Lung (tissue), 12 donors: ENCODE results near the gene SLC25A52. TPM values are rescaled to one million over a fixed set of nuclear protein-coding genes. Genes with fewer than 3 reads are reported as not detected.

Experiments
- ATAC-seq: fragments of 200-7000 bp; cut with Tn5 transposase; one replicate; pipeline ENCODE4 v1.9.1; 2020; ENCODE audit warnings: moderate number of reproducible peaks; ENCODE audit not compliant: insufficient read depth, low FRiP score
- DNase-seq, 3 donors: peaks; one replicate each; pipeline ENCODE4 v3.0.0-alpha.2; 2013 to 2017
- H3K27ac ChIP-seq, 2 donors: one replicate each; pipeline ENCODE4 v1.5.1; 2013; ENCODE audit warnings: mild to moderate bottlenecking in 2 of 2, moderate library complexity in 2 of 2, control low read depth in 1 of 2, inconsistent platforms in 1 of 2, low read depth in 1 of 2, low read length in 1 of 2
- H3K27me3 ChIP-seq, 3 donors: one replicate each; pipeline ENCODE4 v1.5.1; 2013; ENCODE audit warnings: low read length in 2 of 3; ENCODE audit not compliant: control insufficient read depth in 3 of 3, insufficient read depth in 3 of 3
- H3K36me3 ChIP-seq, 4 donors: one replicate each; pipeline ENCODE4 v1.5.1; 2013; ENCODE audit warnings: low read length in 4 of 4, mild to moderate bottlenecking in 1 of 4, moderate library complexity in 1 of 4; ENCODE audit not compliant: control insufficient read depth in 4 of 4, insufficient read depth in 4 of 4
- H3K4me1 ChIP-seq, 5 donors: one replicate each; pipeline ENCODE4 v1.5.1; 2013; ENCODE audit warnings: low read length in 5 of 5, mild to moderate bottlenecking in 2 of 5, moderate library complexity in 1 of 5; ENCODE audit not compliant: control insufficient read depth in 5 of 5, insufficient read depth in 5 of 5
- H3K4me3 ChIP-seq: one replicate; pipeline ENCODE4 v1.5.1; 2013; ENCODE audit warnings: mild to moderate bottlenecking, control low read depth, moderate library complexity
- H3K9ac ChIP-seq, 2 donors: one replicate each; pipeline ENCODE4 v1.5.1; 2013; ENCODE audit warnings: low read length in 2 of 2, control low read depth in 1 of 2; ENCODE audit not compliant: insufficient read depth in 1 of 2
- H3K9me3 ChIP-seq, 4 donors: one replicate each; pipeline ENCODE4 v1.5.1; 2013; ENCODE audit warnings: low read length in 3 of 4, mild to moderate bottlenecking in 1 of 4, moderate library complexity in 1 of 4; ENCODE audit not compliant: control insufficient read depth in 4 of 4, insufficient read depth in 3 of 4
- CTCF ChIP-seq: IDR thresholded peaks from 2 replicates; pipeline ENCODE4 v1.5.1; 2012; ENCODE audit warnings: mild to moderate bottlenecking; ENCODE audit errors: control extremely low read depth, extremely low read depth
- WGBS, 2 donors: extraction: QIAGEN DNeasy Blood & Tissue Kit; methylation state at CpG; one replicate each; pipeline ENCODE4 v1.1.7; 2013; 5-methylcytosine and 5-hydroxymethylcytosine counted together
- polyA plus RNA-seq, 2 donors: library from polyadenylated mRNA; stranded (reverse); fragments of 200-250 nt; gene quantifications; one replicate each; pipeline ENCODE4 v1.2.1, GENCODE V29; 2013
- total RNA-seq, 2 donors: library from RNA; depleted of rRNA in 1 of 2; stranded (reverse); fragments of >200 nt in 1 of 2; gene quantifications; one replicate each; pipeline ENCODE4 v1.2.1, GENCODE V29; 2014 to 2021
- donor health status: control.
- donor health status: control.
- donor health status: Bipolar disorder and iron deficiency.
- donor health status: healthy.
- donor health status: DM: yes; HTN: yes; CAD: no.

SLC25A52 gene
- total and polyA plus RNA-seq, 4 donors = 0.02 to 0.31 (median 0.21) TPM; not detected in 1

- ATAC-seq (no peak), DNase-seq (no peak)
- Histone ChIP-seq H3K36me3 (no peaks in the 10 kb centered on the region), H3K27me3 (no peaks in the 10 kb centered on the region), H3K4me3 (no peak overlapping the region), H3K27ac (no peak overlapping the region), H3K9me3 (peaks cover 0 to 2% (median 0%) of the 10 kb centered on the region in 4 donors), H3K4me1 (no peaks in the 10 kb centered on the region), H3K9ac (no peak overlapping the region)
- no peak for TF ChIP-seq CTCF
- WGBS, 2 donors = 56 to 75% methylated on average over 3 of the region's 3 CpGs
Observed at GRCh38 chr18:31711365-31712172, 49.1 kb downstream of the SLC25A52 start.

GRCh38 chr18:31710826-31711225, 49.9 kb downstream of the SLC25A52 start:
- H3K4me1 ChIP-seq = no peaks in the 10 kb centered on the region
- H3K27me3 ChIP-seq = no peaks in the 10 kb centered on the region
- no peak overlapping the region for H3K9ac ChIP-seq
- H3K27ac ChIP-seq = no peak overlapping the region
- no peaks in the 10 kb centered on the region for H3K36me3 ChIP-seq
- TF ChIP-seq CTCF = no peak
- ATAC-seq (no peak), DNase-seq (no peak)
- peaks cover 0 to 2% (median 0%) of the 10 kb centered on the region in 4 donors for H3K9me3 ChIP-seq
- H3K4me3 ChIP-seq = no peak overlapping the region
- 69 to 71% methylated on average over 3 of the region's 3 CpGs for WGBS, 2 donors

Other genes with a start within 250 kb of the SLC25A52 start
- gene TTR, start 169.0 kb downstream of the SLC25A52 start, total RNA-seq = 1 to 10 TPM in 1 of 2 donors, under 1 TPM in 1; 0.97 to 1.1 TPM
- under 1 TPM; 0.13 to 0.43 TPM for gene TTR, start 169.0 kb downstream of the SLC25A52 start, polyA plus RNA-seq
- 1 to 10 TPM; 4.8 to 7.5 TPM for gene B4GALT6, start 76.3 kb downstream of the SLC25A52 start, total RNA-seq
- gene B4GALT6, start 76.3 kb downstream of the SLC25A52 start, polyA plus RNA-seq = 1 to 10 TPM in 1 of 2 donors, under 1 TPM in 1; 0.86 to 1.2 TPM
- 10 to 100 TPM; 51.3 to 73.5 TPM for gene TRAPPC8, start 182.2 kb upstream of the SLC25A52 start, total RNA-seq
- 10 to 100 TPM; 12.4 to 20.3 TPM for gene TRAPPC8, start 182.2 kb upstream of the SLC25A52 start, polyA plus RNA-seq